ENCODE measurements around the gene VAV2. TPM values are rescaled to one million over a fixed set of nuclear protein-coding genes. Genes with fewer than 3 reads are reported as not detected.

VAV2 gene
- total and polyA plus RNA-seq, 2 experiments from 2014 or later: 8.1 to 28.9 TPM

GRCh38 chr9:133849110-133849670 lies 142.9 kb downstream of the VAV2 start (continued):
- no peak for TF ChIP-seq REST (IDR thresholded peaks at IDR 0.05; ENCODE audit: unreplicated experiment)
- TF ChIP-seq POLR2AphosphoS5 (IDR thresholded peaks at IDR 0.05; ENCODE audit: low read depth): no peak
- TF ChIP-seq JUNB (IDR thresholded peaks at IDR 0.05; ENCODE audit: unreplicated experiment): no peak
- no peak for TF ChIP-seq ETS1 (IDR thresholded peaks at IDR 0.05)
- TF ChIP-seq ZNF331 (CRISPR knock-in tag; IDR thresholded peaks at IDR 0.05; ENCODE audit: low read depth): no peak
- no peak for TF ChIP-seq STAT1 (IDR thresholded peaks at IDR 0.05; ENCODE audit: unreplicated experiment)
- no peak for TF ChIP-seq EZH2phosphoT487 (IDR thresholded peaks at IDR 0.05; ENCODE audit: unreplicated experiment)
- TF ChIP-seq NANOG (IDR thresholded peaks at IDR 0.05; ENCODE audit: borderline replicate concordance): no peak
- TF ChIP-seq CREB1 (CRISPR knock-in tag; IDR thresholded peaks at IDR 0.05; ENCODE audit: low read depth): no peak
- no peak for TF ChIP-seq ZNF114 (CRISPR knock-in tag; IDR thresholded peaks at IDR 0.05)
- TF ChIP-seq EZH2 (IDR thresholded peaks at IDR 0.05; ENCODE audit: low read depth, unreplicated experiment): no peak

DNA sequence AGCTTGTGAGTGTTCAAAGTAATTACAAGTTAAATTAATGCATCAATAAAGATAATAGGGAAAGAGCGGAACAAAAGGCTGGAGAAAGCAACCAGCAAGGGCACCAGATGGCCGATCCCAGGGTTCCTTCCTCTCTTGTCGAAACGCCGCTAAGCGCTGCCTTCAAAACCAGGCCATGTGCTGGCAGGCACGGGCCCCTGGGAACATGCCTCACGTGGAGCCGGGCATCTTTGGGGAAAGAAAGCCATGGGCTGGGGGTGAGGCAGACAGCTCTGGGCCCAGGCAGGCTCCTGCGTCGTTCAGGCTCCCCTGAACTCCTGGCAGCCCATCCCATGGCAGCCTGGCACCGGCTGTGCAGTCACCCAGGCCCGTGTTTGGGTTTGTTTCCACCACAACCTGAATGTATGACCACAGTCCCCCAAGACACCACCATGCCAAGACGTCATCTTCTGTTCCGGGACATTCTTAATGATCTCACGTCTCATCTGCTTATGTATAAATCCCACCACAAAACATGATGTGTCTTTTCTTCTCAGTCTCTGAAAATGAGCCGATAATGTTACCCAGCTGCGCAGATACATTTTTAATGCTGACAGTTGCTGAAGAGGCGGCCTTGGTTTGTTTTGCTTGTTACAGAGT lies 143.5 kb downstream of the VAV2 start:
- Histone ChIP-seq H3K27ac (ENCODE audit: low read depth) (no peak overlapping the region), H3K27me3 (ENCODE audit: insufficient read depth) (no peaks in the 10 kb centered on the region), H3K4me2 (no peak overlapping the region), H3K4me3 (no peak overlapping the region), H3K79me2 (replicated peaks; ENCODE audit: insufficient read depth) (0 out of 2 replicates have a peak, but pooled peaks cover 8% of the 10 kb centered on the region), H3K9me2 (ENCODE audit: insufficient read depth) (no peaks in the 10 kb centered on the region), H3K4me1 (ENCODE audit: insufficient read depth) (no peaks in the 10 kb centered on the region), H3F3A (replicated peaks; ENCODE audit: low read depth) (no peaks in the 10 kb centered on the region), H4K20me1 (replicated peaks; ENCODE audit: insufficient read depth) (no peaks in the 10 kb centered on the region; the same call in 1 of the 2 replicates), H2AFZ (no peak overlapping the region), H3K36me3 (ENCODE audit: insufficient read depth) (no peaks in the 10 kb centered on the region)
- Mint-ChIP-seq H3K27ac (no peak overlapping the region; the same call in 1 of the 2 replicates), H3K27me3 (ENCODE audit: insufficient read depth, low read depth, poor library complexity) (peaks cover 3% of the 10 kb centered on the region), H3K4me1 (peaks cover 3% of the 10 kb centered on the region; the same call in 2 of the 3 replicates), H3K9me3 (no peaks in the 10 kb centered on the region), H3K4me3 (no peak overlapping the region), H3K36me3 (ENCODE audit: low read depth) (no peaks in the 10 kb centered on the region; the same call in 1 of the 3 replicates)
- ATAC-seq: no peak
- DNase-seq (ENCODE audit: low spot score): no peak
- TF ChIP-seq EZH2phosphoT487 (IDR thresholded peaks at IDR 0.05; ENCODE audit: unreplicated experiment): no peak
- TF ChIP-seq STAT1 (IDR thresholded peaks at IDR 0.05; ENCODE audit: unreplicated experiment): no peak
- no peak for TF ChIP-seq ZNF462 (CRISPR knock-in tag; IDR thresholded peaks at IDR 0.05)
- TF ChIP-seq ZNF331 (CRISPR knock-in tag; IDR thresholded peaks at IDR 0.05; ENCODE audit: low read depth): no peak

Measured in GM23338 (cell line).